CD4-positive, alpha-beta T cell treated with Interleukin-10 for 1 hour (primary cell): ENCODE data around the gene TBC1D5.

Experiments used
- DNase-seq: peaks from one replicate; pipeline ENCODE4 v3.0.0-alpha.2; 2020

Gene TBC1D5

GRCh38 chr3:17584066-17584465 is 158.4 kb downstream of the TBC1D5 start:
- DNase-seq, result no peak

GRCh38 chr3:17583530-17583929 is 158.9 kb downstream of the TBC1D5 start:
- no peak for DNase-seq

GRCh38 chr3:17581421-17582080 is 160.9 kb downstream of the TBC1D5 start:
- DNase-seq, result no peak

GRCh38 chr3:17580901-17581300 is 161.5 kb downstream of the TBC1D5 start:
- DNase-seq, result no peak

- no peak for DNase-seq
Measured at GRCh38 chr3:17579289-17580031, 163.0 kb downstream of the TBC1D5 start.

- DNase-seq, result no peak
Measured at GRCh38 chr3:17577796-17578520, 164.5 kb downstream of the TBC1D5 start.

GRCh38 chr3:17573396-17573795 is 169.0 kb downstream of the TBC1D5 start:
- no peak for DNase-seq

- no peak for DNase-seq
Measured at GRCh38 chr3:17571686-17572085, 170.7 kb downstream of the TBC1D5 start.

GRCh38 chr3:17562845-17563244 is 179.6 kb downstream of the TBC1D5 start:
- DNase-seq, result no peak

GRCh38 chr3:17558565-17558964 is 183.9 kb downstream of the TBC1D5 start:
- DNase-seq, result no peak

GRCh38 chr3:17557749-17558463 is 184.5 kb downstream of the TBC1D5 start:
- DNase-seq, result no peak

- no peak for DNase-seq
Measured at GRCh38 chr3:17555525-17555924, 186.9 kb downstream of the TBC1D5 start.

- DNase-seq, result no peak
Measured at GRCh38 chr3:17554078-17554477, 188.4 kb downstream of the TBC1D5 start.

GRCh38 chr3:17553080-17553479 is 189.4 kb downstream of the TBC1D5 start:
- DNase-seq, result no peak

GRCh38 chr3:17552351-17552750 is 190.1 kb downstream of the TBC1D5 start:
- no peak for DNase-seq

GRCh38 chr3:17551895-17552294 is 190.5 kb downstream of the TBC1D5 start:
- DNase-seq, result no peak

- no peak for DNase-seq
Measured at GRCh38 chr3:17551333-17551732, 191.1 kb downstream of the TBC1D5 start.

- DNase-seq, result no peak
Measured at GRCh38 chr3:17550624-17551023, 191.8 kb downstream of the TBC1D5 start.

GRCh38 chr3:17546500-17547255 is 195.8 kb downstream of the TBC1D5 start:
- DNase-seq, result no peak

GRCh38 chr3:17544632-17545031 is 197.8 kb downstream of the TBC1D5 start:
- DNase-seq, result no peak

GRCh38 chr3:17542591-17542990 is 199.8 kb downstream of the TBC1D5 start:
- DNase-seq, result no peak

- DNase-seq, result no peak
Measured at GRCh38 chr3:17539436-17539835, 203.0 kb downstream of the TBC1D5 start.

- no peak for DNase-seq
Measured at GRCh38 chr3:17535274-17535673, 207.2 kb downstream of the TBC1D5 start.
